Thyroid gland (tissue), 4 donors: ENCODE measurements around the gene TMEM120B. TPM values are rescaled to one million over a fixed set of nuclear protein-coding genes. Genes with fewer than 3 reads are reported as not detected.

Source experiments
- DNase-seq, 2 donors: peaks; one replicate each; pipeline ENCODE4 v3.0.0-alpha.2; 2019
- H3K27ac ChIP-seq, 3 donors: fragments of 200-600 bp; sonication (generic); 1 replicate in 2 of 3; 2 replicates in 1 of 3; pipeline ENCODE4 v1.5.1; 2016 to 2019; ENCODE audit warnings: mild to moderate bottlenecking in 1 of 3, moderate library complexity in 1 of 3
- H3K27me3 ChIP-seq: fragments of 200-600 bp; sonication (generic); one replicate; pipeline ENCODE4 v1.5.1; 2019
- H3K36me3 ChIP-seq, 2 donors: fragments of 200-600 bp; sonication (generic); one replicate each; pipeline ENCODE4 v1.5.1; 2016 to 2019
- H3K4me1 ChIP-seq, 2 donors: fragments of 200-600 bp; sonication (generic); one replicate each; pipeline ENCODE4 v1.5.1; 2017 to 2019
- H3K4me3 ChIP-seq, 3 donors: fragments of 200-600 bp; sonication (generic); replicated peaks in 1 of 3; 1 replicate in 2 of 3; 2 replicates in 1 of 3; pipeline ENCODE4 v1.5.1; 2016; ENCODE audit warnings: mild to moderate bottlenecking in 1 of 3
- H3K9me3 ChIP-seq: fragments of 200-600 bp; sonication (generic); one replicate; pipeline ENCODE4 v1.5.1; 2017
- POLR2A ChIP-seq, 2 donors: fragments of 450-650 bp; IDR thresholded peaks; one replicate each; pipeline ENCODE4 v1.6.1; 2017; ENCODE audit warnings: antibody characterized with exemption in 2 of 2, mild to moderate bottlenecking in 2 of 2, moderate library complexity in 1 of 2
- WGBS, 2 donors: methylation state at CpG; one replicate each; pipeline ENCODE4 v1.1.5; 2017; 5-methylcytosine and 5-hydroxymethylcytosine counted together
- intact Hi-C: fragments of 100-400 bp; cut with DNase I; formaldehyde crosslinking; loops from one replicate; pipeline ENCODE4 v1.15.1; 2023
- total RNA-seq, 4 donors: library from RNA; depleted of rRNA; stranded (reverse); fragments of >200 nt; gene quantifications; one replicate each; pipeline ENCODE4 v1.2.3, GENCODE V29; 2016
- TF ChIP-seq, protein P1 (sequence below), 6 experiments: fragments of 200-600 bp in 3 of 6; fragments of 450-650 bp in 3 of 6; sonication (generic) in 3 of 6; IDR thresholded peaks; one replicate each; pipeline ENCODE4 v1.5.1; 2016 to 2019; ENCODE audit warnings: antibody characterized with exemption in 6 of 6, mild to moderate bottlenecking in 2 of 6, inconsistent platforms in 1 of 6, moderate library complexity in 1 of 6

Gene TMEM120B
- total RNA-seq, 4 donors from 2014 or later = 12.5 to 15.4 (median 14.2) TPM

DNA sequence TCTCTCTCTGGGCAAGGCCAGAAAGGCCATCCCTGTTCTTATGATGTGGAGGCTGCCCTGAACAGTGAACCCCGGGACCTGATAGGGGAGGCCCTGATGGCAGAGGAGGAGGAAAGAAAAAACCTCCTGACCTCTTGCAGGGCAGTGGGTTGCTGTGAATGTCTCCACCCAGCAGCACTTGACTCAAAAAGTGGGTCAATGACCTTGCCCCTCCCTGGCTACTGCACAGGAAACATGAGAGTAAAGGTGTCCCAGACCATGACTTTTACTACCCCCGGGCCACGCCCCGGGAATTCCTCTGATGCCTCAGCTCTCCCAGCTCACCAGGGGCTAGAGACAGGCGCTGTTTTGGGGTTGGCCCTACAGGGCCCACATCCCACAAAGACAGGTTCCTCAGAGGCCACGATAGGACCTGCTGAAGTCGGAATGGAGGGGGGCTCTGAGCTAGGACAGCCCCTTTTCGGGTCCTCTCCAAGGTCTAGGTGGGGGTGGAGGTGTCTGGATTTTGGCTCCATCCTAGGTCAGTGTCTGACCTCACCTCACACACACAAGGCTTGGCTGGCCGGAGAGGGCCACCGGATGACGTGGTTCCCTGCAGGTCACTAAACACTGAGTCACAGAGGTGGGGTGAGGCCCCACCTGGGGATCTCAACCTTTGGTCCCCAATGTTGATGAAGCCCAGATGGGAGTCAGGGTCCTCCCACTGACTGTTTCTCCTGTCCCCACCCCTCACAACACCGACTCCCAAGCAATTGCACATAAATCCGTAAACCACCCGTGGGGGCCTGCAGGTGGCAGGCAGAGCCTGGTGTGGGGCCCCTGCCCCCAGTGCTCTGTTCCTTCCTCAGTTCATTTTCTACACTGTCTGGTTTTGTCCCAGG, 79.4 kb downstream of the TMEM120B start:
- Histone ChIP-seq H3K27me3 (no peaks in the 10 kb centered on the region), H3K27ac (peak overlapping the region; percentile 9 to 100 (median 100)), H3K9me3 (no peaks in the 10 kb centered on the region), H3K4me1 (peaks cover 50 to 67% of the 10 kb centered on the region in 2 donors), H3K4me3 (no peak overlapping the region), H3K36me3 (no peaks in the 10 kb centered on the region)
- 60 to 70% methylated on average over 8 to 13 of the region's 14 CpGs for WGBS, 2 donors
- peak; percentile 58 to 65 for DNase-seq
- intact Hi-C loops = loop anchor here (5.0 kb wide), 1 partner anchor 95 kb away; no protein-coding TSS in a partner anchor
- TF ChIP-seq, protein P1, sequence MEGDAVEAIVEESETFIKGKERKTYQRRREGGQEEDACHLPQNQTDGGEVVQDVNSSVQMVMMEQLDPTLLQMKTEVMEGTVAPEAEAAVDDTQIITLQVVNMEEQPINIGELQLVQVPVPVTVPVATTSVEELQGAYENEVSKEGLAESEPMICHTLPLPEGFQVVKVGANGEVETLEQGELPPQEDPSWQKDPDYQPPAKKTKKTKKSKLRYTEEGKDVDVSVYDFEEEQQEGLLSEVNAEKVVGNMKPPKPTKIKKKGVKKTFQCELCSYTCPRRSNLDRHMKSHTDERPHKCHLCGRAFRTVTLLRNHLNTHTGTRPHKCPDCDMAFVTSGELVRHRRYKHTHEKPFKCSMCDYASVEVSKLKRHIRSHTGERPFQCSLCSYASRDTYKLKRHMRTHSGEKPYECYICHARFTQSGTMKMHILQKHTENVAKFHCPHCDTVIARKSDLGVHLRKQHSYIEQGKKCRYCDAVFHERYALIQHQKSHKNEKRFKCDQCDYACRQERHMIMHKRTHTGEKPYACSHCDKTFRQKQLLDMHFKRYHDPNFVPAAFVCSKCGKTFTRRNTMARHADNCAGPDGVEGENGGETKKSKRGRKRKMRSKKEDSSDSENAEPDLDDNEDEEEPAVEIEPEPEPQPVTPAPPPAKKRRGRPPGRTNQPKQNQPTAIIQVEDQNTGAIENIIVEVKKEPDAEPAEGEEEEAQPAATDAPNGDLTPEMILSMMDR (IDR thresholded peaks at IDR 0.05) = no peak
- no peak for TF ChIP-seq POLR2A (IDR thresholded peaks at IDR 0.05)

DNA sequence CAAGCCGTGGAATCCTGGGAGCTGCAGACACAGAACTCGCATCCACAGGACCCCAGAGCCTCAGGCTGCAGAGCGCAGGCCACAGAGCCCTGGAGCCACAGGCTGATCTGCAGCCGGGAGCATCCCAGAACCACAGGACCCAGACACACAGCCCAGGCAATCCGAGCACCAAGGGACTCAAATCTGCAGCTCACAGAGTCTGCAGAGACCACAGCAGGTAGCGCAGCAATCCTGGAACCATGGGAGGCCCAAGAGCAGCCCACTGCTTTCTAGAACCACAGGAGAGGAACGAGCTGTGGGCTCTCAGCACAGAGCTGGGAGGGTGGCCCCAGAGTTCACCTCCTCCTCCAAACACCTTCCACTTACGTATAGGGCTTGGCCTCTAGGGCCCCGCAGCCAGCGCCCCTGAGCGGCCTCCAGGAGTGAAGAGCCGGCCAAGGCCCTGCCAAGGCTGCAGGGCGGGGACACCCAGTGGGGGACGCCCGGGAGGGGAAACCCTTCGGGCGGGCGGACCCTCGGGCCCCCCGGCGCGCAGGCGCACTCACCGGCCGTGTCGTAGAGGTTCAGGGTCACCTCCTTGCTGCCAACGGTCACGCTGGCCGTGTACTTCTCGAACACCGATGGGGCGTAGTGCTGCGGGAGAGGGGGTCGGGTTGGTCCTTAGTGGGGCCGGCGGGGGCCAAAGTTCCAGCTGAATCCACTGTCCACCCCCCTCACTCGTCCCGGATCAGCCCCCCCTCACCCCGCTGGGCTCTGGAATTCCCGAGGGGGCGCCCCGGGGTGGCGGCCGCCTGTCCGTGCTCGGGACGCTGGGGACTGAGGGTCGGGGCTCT, 80.3 kb downstream of the TMEM120B start:
- TF ChIP-seq, protein P1 (IDR thresholded peaks at IDR 0.05) = peak in 1 of 6 experiments; percentile 7
- TF ChIP-seq POLR2A (IDR thresholded peaks at IDR 0.05) = no peak
- Histone ChIP-seq H3K4me1 (peaks cover 50 to 66% of the 10 kb centered on the region in 2 donors), H3K27ac (peak overlapping the region; percentile 97 to 100 (median 100)), H3K36me3 (no peaks in the 10 kb centered on the region), H3K4me3 (peak overlapping the region; percentile 3 to 33 (median 32)), H3K27me3 (no peaks in the 10 kb centered on the region), H3K9me3 (no peaks in the 10 kb centered on the region)
- 42 to 51% methylated on average over 12 to 13 of the region's 48 CpGs for WGBS, 2 donors
- DNase-seq = peak; percentile 83 to 84
- intact Hi-C loops = loop anchor here (5.0 kb wide), 1 partner anchor 96 kb away; no protein-coding TSS in a partner anchor

DNA sequence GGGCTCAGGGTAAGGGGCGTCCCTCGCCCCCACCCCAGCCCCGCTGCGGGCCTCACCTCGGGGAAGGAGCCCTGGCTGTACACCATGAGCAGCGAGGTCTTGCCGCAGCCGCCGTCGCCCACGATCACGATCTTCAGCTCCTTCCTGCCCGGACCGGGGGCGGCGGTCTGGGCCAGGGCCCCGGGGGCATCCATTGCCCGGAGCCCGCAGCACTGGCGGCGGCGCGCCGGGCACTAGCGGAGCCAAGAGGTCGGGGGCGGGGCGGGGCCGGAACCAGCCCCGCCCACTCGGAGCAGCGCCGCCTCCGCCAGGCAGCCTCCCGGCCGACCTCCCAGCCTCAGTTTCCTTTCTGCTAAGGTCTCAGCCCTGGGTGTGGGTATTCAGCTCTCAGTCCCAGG, 80.9 kb downstream of the TMEM120B start, which contains the start of gene RHOF:
Gene RHOF, minus strand, starts transcription at position 249 of the 398 bp plus-strand sequence. Its CDS starts 55 bp downstream, at position 194.
- no peaks in the 10 kb centered on the region for H3K9me3 ChIP-seq

DNA sequence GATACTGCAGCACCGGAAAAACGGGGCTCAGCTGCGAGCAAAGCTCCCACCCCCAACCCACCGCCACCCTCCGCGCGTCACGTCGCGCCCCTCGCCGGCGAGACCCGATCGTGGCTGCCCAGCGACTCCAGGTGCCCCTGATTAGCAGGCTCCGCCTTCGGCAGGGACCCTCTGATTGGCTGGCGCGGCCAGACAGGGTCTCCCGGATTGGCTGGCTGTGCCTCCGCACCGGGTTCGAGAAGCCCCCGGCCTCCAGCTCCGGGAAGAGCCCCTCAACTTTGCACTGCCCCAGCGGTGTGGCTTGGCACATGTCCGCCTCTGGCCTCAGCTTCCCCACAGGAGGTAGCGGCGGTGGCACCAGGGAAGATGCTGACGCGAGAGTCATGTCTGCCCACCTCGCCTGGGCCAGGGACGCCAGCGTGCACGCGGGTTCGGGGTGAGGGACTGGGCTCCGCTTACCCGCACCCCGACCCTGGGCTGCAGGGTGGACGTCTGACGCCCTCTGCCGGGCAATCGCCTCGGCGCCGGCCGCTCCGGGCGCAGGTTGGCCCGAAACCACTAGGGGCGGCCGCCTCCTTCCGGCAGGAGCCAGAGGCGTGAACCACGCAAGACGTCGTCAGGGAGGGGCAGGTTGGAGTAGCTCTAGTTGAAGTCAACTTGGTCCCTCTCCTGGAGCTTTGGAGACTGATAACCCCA, 81.4 kb downstream of the TMEM120B start:
- intact Hi-C loops = loop anchor here (2.0 to 5.0 kb wide), 2 partner anchors 19 to 97 kb away; no protein-coding TSS in a partner anchor
- no peaks in the 10 kb centered on the region for H3K36me3 ChIP-seq
- 0% methylated on average over 5 of the region's 59 CpGs; no CpG with 5 or more reads in 1 of the 2 donors for WGBS, 2 donors
- DNase-seq = peak; percentile 93 to 94
- H3K4me1 ChIP-seq = peaks cover 62 to 78% of the 10 kb centered on the region in 2 donors
- TF ChIP-seq, protein P1 (IDR thresholded peaks at IDR 0.05) = peak; percentile 98 to 100 (median 100)
- TF ChIP-seq POLR2A (IDR thresholded peaks at IDR 0.05) = peak in 1 of 2 donors; percentile 28
- H3K27ac ChIP-seq = peak overlapping the region; percentile 97 to 100 (median 100)
- H3K9me3 ChIP-seq = no peaks in the 10 kb centered on the region
- H3K27me3 ChIP-seq = no peaks in the 10 kb centered on the region
- H3K4me3 ChIP-seq = peak overlapping the region in 2 of 3 donors; percentile 3 to 32

More for the DNA sequence above, 80.9 kb downstream of the TMEM120B start, which contains the start of gene RHOF:
- TF ChIP-seq, protein P1 (IDR thresholded peaks at IDR 0.05) = no peak
- peak in 1 of 2 donors; percentile 70 for TF ChIP-seq POLR2A (IDR thresholded peaks at IDR 0.05)
- DNase-seq = peak; percentile 53 to 57
- intact Hi-C loops = loop anchor here (5.0 kb wide), 1 partner anchor 96 kb away; no protein-coding TSS in a partner anchor
- peak within 1 kb of the TSS; percentile 97 to 100 (median 100) for H3K27ac ChIP-seq
- H3K4me3 ChIP-seq = peak within 1 kb of the TSS; percentile 3 to 33 (median 32)
- 2% methylated on average over 13 of the region's 36 CpGs; no CpG with 5 or more reads in 1 of the 2 donors for WGBS, 2 donors
- H3K4me1 ChIP-seq = peaks cover 56 to 73% of the 10 kb centered on the region in 2 donors
- no peaks in the 10 kb centered on the region for H3K36me3 ChIP-seq
- H3K27me3 ChIP-seq = no peaks in the 10 kb centered on the region
